ENCODE results near the gene ZAP70. TPM values are rescaled to one million over a fixed set of nuclear protein-coding genes. Genes with fewer than 3 reads are reported as not detected.
"Not testable (repeated sequence)": the region's sequence is repeated elsewhere in the genome, so short reads cannot be mapped to it uniquely, and the experiment has no call there.

ZAP70 gene
- total RNA-seq, 2 donors from 2014 or later, result 3.4 to 5.3 TPM

- Histone ChIP-seq H3K4me3 (no peak overlapping the region), H3K4me1 (ENCODE audit: control insufficient read depth in 1 of 2, low read depth in 2 of 2) (no peaks in the 10 kb centered on the region), H3K36me3 (no peaks in the 10 kb centered on the region), H3K27me3 (replicated peaks; ENCODE audit: insufficient read depth) (no peaks in the 10 kb centered on the region), H3K9me3 (no peaks in the 10 kb centered on the region), H3K27ac (no peak overlapping the region)
- ATAC-seq (ENCODE audit: insufficient number of reproducible peaks, low FRiP score, low read depth) (no peak), DNase-seq (ENCODE audit: low spot score) (no peak)
- no peak for TF ChIP-seq CTCF (IDR thresholded peaks at IDR 0.05)
These were observed 37.8 kb upstream of the ZAP70 start for GRCh38 chr2:97675430-97676113.

- no peak for TF ChIP-seq CTCF (IDR thresholded peaks at IDR 0.05)
- Histone ChIP-seq H3K27me3 (replicated peaks; ENCODE audit: insufficient read depth) (no peaks in the 10 kb centered on the region), H3K4me3 (no peak overlapping the region), H3K36me3 (no peaks in the 10 kb centered on the region), H3K27ac (no peak overlapping the region), H3K9me3 (no peaks in the 10 kb centered on the region), H3K4me1 (ENCODE audit: control insufficient read depth in 1 of 2, low read depth in 2 of 2) (peaks cover 0 to under 1% of the 10 kb centered on the region in 2 donors)
- DNase-seq (ENCODE audit: low spot score) (no peak), ATAC-seq (ENCODE audit: insufficient number of reproducible peaks, low FRiP score, low read depth) (no peak)
These were observed 36.8 kb upstream of the ZAP70 start for GRCh38 chr2:97676620-97677019.

GRCh38 chr2:97677480-97677879 lies 35.9 kb upstream of the ZAP70 start:
- Histone ChIP-seq H3K27ac (no peak overlapping the region), H3K4me3 (no peak overlapping the region), H3K36me3 (no peaks in the 10 kb centered on the region), H3K27me3 (replicated peaks; ENCODE audit: insufficient read depth) (no peaks in the 10 kb centered on the region), H3K4me1 (ENCODE audit: control insufficient read depth in 1 of 2, low read depth in 2 of 2) (peaks cover 0 to 9% of the 10 kb centered on the region in 2 donors), H3K9me3 (no peaks in the 10 kb centered on the region)
- ATAC-seq (ENCODE audit: insufficient number of reproducible peaks, low FRiP score, low read depth) (no peak), DNase-seq (ENCODE audit: low spot score) (no peak)
- no peak for TF ChIP-seq CTCF (IDR thresholded peaks at IDR 0.05)

GRCh38 chr2:97678298-97678697 lies 35.1 kb upstream of the ZAP70 start:
- TF ChIP-seq CTCF (IDR thresholded peaks at IDR 0.05), result no peak
- H3K27me3 ChIP-seq (replicated peaks; ENCODE audit: insufficient read depth), result no peaks in the 10 kb centered on the region
- DNase-seq (ENCODE audit: low spot score), result no peak
- peaks cover 0 to 13% of the 10 kb centered on the region in 2 donors for H3K4me1 ChIP-seq (ENCODE audit: control insufficient read depth in 1 of 2, low read depth in 2 of 2)
- no peak for ATAC-seq (ENCODE audit: insufficient number of reproducible peaks, low FRiP score, low read depth)
- H3K9me3 ChIP-seq, result no peaks in the 10 kb centered on the region
- no peaks in the 10 kb centered on the region for H3K36me3 ChIP-seq
- H3K27ac ChIP-seq, result no peak overlapping the region
- H3K4me3 ChIP-seq, result no peak overlapping the region

- ATAC-seq (ENCODE audit: insufficient number of reproducible peaks, low FRiP score, low read depth); H3K4me3 ChIP-seq; H3K36me3 ChIP-seq; H3K4me1 ChIP-seq (ENCODE audit: control insufficient read depth in 1 of 2, low read depth in 2 of 2); H3K27me3 ChIP-seq (replicated peaks; ENCODE audit: insufficient read depth); H3K27ac ChIP-seq; H3K9me3 ChIP-seq; DNase-seq (ENCODE audit: low spot score): not testable (repeated sequence)
These were observed 26.1 kb upstream of the ZAP70 start for GRCh38 chr2:97687235-97687634.
